ACC112 (cell line): ENCODE data around the gene EDC4.

Experiments used
- H2AFZ ChIP-seq: fragments of 200-600 bp; sonication (generic); one replicate; pipeline ENCODE4 v1.6.0; 2017; ENCODE audit warnings: antibody characterized with exemption, low read length; ENCODE audit not compliant: unreplicated experiment
- H3K27ac ChIP-seq: fragments of 200-600 bp; sonication (generic); 2 replicates; pipeline ENCODE4 v1.5.1; 2014; ENCODE audit warnings: low read depth, mild to moderate bottlenecking, antibody characterized with exemption, low read length, moderate library complexity
- H3K27me3 ChIP-seq: fragments of 200-600 bp; sonication (generic); 2 replicates; pipeline ENCODE4 v1.6.1; 2014; ENCODE audit warnings: mild to moderate bottlenecking, antibody characterized with exemption, low read length, moderate library complexity, mixed read lengths; ENCODE audit not compliant: insufficient read depth
- H3K36me3 ChIP-seq: fragments of 200-600 bp; sonication (generic); 2 replicates; pipeline ENCODE4 v1.6.1; 2016; ENCODE audit warnings: mild to moderate bottlenecking, antibody characterized with exemption, low read length, moderate library complexity, mixed read lengths; ENCODE audit not compliant: insufficient read depth
- H3K4me1 ChIP-seq: fragments of 200-600 bp; sonication (generic); one replicate; pipeline ENCODE4 v1.6.1; 2016; ENCODE audit warnings: low read length, mixed read lengths; ENCODE audit not compliant: insufficient read depth, unreplicated experiment, control insufficient read depth
- H3K4me3 ChIP-seq: fragments of 200-600 bp; sonication (generic); 2 replicates; pipeline ENCODE4 v1.5.1; 2014; ENCODE audit warnings: mild to moderate bottlenecking, low read depth, low read length
- H3K79me2 ChIP-seq: fragments of 200-600 bp; sonication (generic); one replicate; pipeline ENCODE4 v1.6.0; 2016; ENCODE audit warnings: low read length; ENCODE audit not compliant: control insufficient read depth, unreplicated experiment, insufficient read depth

Gene EDC4

DNA sequence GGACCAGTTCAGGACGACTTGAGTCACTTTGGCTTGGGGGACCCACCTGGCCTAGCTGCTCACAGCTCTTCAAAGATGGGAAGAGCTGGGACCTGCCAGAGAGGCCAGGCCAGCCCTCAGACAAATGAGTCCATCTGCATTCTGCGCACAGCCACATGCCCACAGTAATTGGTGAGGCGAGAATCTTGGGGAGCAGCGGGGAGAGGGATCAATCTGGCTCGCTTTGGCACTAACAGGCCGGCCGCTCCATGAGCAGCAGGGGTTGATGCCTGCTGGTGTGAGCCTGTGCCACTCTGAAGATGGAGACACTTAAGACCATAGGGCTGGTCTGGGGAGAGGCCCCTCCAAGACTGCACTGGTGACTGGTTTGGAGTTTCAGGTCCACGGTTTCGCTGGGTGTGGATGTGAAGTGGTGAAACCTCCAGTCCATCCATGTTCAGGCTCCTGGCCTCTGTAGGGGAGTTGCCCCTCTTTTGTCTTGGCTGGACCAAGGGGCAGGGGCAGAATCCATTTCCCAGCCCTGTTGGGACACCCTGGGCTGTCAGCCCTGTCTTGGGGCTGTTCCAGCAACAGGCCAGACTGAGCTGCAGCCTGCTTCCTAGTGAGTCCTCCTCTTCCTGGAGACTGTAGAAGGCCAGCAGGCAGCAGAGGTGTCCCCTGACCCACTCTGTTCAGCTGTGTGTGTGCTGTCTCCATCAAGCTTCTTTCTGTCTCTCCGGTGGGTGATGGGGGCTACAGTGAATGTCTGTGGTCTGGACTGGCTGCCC, 51.5 kb downstream of the EDC4 start:
- Histone ChIP-seq H2AFZ (no peak overlapping the region), H3K36me3 (no peaks in the 10 kb centered on the region), H3K27ac (no peak overlapping the region), H3K27me3 (no peaks in the 10 kb centered on the region), H3K4me3 (no peak overlapping the region), H3K79me2 (peaks cover under 1% of the 10 kb centered on the region), H3K4me1 (peaks cover 14% of the 10 kb centered on the region)

DNA sequence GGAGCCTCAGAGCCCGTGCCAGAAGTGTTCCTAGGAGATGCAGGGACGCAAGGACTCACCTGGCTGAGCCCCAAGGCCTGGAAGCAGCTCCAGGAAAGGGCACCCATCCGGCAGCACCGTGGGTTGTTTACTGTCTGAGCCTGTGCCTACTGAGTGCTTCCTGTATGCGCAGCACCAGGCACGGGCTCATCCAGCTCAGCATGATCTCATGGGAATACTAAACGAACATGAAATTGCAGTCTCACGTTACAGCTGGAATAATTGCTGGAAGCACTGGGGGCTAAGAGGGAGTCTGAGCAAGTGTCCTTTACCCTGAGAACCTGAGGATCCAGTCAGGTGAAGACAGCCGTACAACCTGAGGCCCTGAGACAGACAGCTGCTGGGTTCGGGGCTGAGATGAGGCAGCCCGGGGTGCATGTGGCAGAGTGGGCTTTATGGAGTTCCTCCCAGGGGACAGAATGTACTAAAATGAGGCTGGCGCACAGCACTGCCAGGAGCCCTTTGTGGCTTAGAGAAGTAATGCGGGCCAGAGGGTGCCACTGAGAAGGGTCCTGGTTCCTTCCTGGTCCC, 53.4 kb downstream of the EDC4 start:
- no peaks in the 10 kb centered on the region for H3K79me2 ChIP-seq
- H3K4me1 ChIP-seq, result peaks cover 14% of the 10 kb centered on the region
- no peaks in the 10 kb centered on the region for H3K27me3 ChIP-seq
- no peaks in the 10 kb centered on the region for H3K36me3 ChIP-seq
- H3K27ac ChIP-seq, result peak overlapping the region; percentile 5; the same call in 1 of the 2 replicates
- no peak overlapping the region for H3K4me3 ChIP-seq
- H2AFZ ChIP-seq, result no peak overlapping the region

DNA sequence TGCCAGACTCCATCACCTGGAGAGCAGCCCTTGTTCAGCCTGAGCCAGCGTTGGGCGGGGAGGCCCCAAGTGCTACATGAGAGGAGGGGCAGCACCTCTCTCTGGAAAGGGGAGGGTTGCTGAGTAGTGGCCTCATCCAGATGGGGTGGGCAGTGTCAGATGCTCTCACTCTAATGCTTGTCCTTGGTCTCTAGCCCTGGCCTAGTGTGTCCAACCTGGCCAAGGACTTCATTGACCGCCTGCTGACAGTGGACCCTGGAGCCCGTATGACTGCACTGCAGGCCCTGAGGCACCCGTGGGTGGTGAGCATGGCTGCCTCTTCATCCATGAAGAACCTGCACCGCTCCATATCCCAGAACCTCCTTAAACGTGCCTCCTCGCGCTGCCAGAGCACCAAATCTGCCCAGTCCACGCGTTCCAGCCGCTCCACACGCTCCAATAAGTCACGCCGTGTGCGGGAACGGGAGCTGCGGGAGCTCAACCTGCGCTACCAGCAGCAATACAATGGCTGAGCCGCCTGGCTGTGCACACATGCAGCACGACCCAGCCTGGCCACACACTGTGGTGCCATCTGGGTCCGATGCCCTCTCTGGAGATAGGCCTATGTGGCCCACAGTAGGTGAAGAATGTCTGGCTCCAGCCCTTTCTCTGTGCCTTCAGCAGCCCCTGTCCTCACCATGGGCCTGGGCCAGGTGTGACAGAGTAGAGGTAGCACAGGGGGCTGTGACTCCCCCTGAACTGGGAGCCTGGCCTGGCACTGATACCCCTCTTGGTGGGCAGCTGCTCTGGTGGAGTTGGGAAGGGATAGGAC, 54.5 kb downstream of the EDC4 start:
- Histone ChIP-seq H3K27ac (no peak overlapping the region), H3K27me3 (no peaks in the 10 kb centered on the region)

DNA sequence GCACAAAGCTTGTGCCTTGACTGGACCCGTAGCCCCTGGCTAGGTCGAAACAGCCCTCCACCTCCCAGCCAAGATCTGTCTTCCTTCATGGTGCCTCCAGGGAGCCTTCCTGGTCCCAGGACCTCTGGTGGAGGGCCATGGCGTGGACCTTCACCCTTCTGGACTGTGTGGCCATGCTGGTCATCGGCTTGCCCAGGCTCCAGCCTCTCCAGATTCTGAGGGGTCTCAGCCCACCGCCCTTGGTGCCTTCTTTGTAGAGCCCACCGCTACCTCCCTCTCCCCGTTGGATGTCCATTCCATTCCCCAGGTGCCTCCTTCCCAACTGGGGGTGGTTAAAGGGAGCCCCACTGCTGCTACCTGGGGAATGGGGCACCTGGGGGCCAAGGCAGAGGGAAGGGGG, 55.3 kb downstream of the EDC4 start:
- H3K27me3 ChIP-seq, result no peaks in the 10 kb centered on the region
- no peak overlapping the region for H3K27ac ChIP-seq
- no peaks in the 10 kb centered on the region for H3K36me3 ChIP-seq
- H2AFZ ChIP-seq, result no peak overlapping the region
- peaks cover 14% of the 10 kb centered on the region for H3K4me1 ChIP-seq
- no peaks in the 10 kb centered on the region for H3K79me2 ChIP-seq
- H3K4me3 ChIP-seq, result no peak overlapping the region

More for the DNA sequence above, 54.5 kb downstream of the EDC4 start:
- H2AFZ ChIP-seq, result no peak overlapping the region
- no peak overlapping the region for H3K4me3 ChIP-seq
- H3K36me3 ChIP-seq, result no peaks in the 10 kb centered on the region
- H3K4me1 ChIP-seq, result peaks cover 14% of the 10 kb centered on the region
- no peaks in the 10 kb centered on the region for H3K79me2 ChIP-seq

DNA sequence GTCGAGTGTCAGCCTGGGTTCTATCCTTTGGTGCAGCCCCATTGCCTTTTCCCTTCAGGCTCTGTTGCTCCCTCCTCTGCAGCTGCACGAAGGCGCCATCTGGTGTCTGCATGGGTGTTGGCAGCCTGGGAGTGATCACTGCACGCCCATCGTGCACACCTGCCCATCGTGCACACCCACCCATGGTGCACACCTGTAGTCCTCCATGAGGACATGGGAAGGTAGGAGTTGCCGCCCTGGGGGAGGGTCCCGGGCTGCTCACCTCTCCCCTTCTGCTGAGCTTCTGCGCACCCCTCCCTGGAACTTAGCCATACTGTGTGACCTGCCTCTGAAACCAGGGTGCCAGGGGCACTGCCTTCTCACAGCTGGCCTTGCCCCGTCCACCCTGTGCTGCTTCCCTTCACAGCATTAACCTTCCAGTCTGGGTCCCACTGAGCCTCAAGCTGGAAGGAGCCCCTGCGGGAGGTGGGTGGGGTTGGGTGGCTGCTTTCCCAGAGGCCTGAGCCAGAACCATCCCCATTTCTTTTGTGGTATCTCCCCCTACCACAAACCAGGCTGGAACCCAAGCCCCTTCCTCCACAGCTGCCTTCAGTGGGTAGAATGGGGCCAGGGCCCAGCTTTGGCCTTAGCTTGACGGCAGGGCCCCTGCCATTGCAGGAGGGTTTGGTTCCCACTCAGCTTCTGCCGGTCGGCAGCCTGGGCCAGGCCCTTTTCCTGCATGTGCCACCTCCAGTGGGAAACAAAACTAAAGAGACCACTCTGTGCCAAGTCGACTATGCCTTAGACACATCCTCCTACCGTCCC, 55.9 kb downstream of the EDC4 start:
- Histone ChIP-seq H3K4me1 (peaks cover 14% of the 10 kb centered on the region), H3K27ac (no peak overlapping the region), H3K27me3 (no peaks in the 10 kb centered on the region), H3K36me3 (no peaks in the 10 kb centered on the region), H3K4me3 (no peak overlapping the region), H2AFZ (no peak overlapping the region), H3K79me2 (no peaks in the 10 kb centered on the region)

DNA sequence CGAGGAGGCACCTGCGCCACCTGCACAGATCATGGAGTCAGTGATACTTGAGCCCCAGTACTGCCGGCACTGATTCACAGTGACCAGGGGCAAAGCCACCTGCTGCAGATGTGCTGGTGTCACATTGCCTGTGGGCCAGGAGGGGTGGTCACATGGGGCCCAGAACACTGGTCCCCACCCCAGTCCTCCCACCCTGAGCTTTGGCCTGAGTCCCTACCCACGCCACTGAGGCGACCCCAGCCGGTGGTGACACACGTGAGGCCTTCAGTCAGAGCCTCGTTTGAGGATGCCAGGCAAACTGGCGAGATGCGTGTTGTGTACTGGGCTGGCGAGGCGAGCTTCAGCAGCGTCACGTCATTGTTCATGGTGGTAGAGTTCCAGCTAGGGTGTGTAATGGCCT, 57.3 kb downstream of the EDC4 start:
- Histone ChIP-seq H2AFZ (no peak overlapping the region), H3K27me3 (no peaks in the 10 kb centered on the region), H3K36me3 (no peaks in the 10 kb centered on the region), H3K27ac (no peak overlapping the region), H3K4me3 (no peak overlapping the region), H3K4me1 (peaks cover 21% of the 10 kb centered on the region), H3K79me2 (no peaks in the 10 kb centered on the region)

DNA sequence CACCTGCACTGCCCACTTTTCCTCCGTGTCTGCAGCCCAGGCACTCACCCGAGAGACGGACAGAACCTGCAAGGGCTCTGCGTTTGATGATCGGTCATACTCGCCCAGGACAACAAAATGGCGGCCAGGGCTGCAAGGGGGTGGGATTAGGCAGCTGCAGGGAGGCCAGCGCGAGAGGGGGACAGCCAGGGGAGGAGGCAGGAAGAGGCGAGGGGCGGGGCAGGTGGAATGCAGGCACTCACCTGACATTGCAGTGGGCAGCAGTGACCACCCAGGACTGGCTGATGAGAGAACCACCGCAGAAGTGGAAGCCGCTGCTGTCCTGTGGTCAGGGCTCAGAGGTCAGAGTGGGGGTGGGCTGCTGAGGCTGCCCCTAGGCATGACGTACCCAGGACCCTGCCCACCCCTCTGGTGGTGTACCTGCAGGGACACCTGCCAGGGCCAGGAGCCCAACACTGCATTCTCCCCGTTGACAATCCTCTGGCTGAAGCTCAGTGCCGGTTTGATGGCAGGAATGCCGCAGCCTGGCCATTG, 57.9 kb downstream of the EDC4 start:
- no peak overlapping the region for H2AFZ ChIP-seq
- H3K79me2 ChIP-seq, result no peaks in the 10 kb centered on the region
- H3K27ac ChIP-seq, result no peak overlapping the region
- H3K36me3 ChIP-seq, result no peaks in the 10 kb centered on the region
- no peaks in the 10 kb centered on the region for H3K27me3 ChIP-seq
- H3K4me3 ChIP-seq, result no peak overlapping the region
- peaks cover 21% of the 10 kb centered on the region for H3K4me1 ChIP-seq
